Stomach (tissue), 9 donors: ENCODE results near the gene ADAM15. TPM values are rescaled to one million over a fixed set of nuclear protein-coding genes. Genes with fewer than 3 reads are reported as not detected.

Experiments used
- DNase-seq, 2 donors: peaks; one replicate each; pipeline versions ENCODE4 v3.0.0 to v3.0.0-alpha.2; 2013 to 2019
- H3K27ac ChIP-seq, 5 donors: fragments of 200-600 bp in 4 of 5; sonication (generic) in 4 of 5; one replicate each; pipeline ENCODE4 v1.5.1; 2013 to 2019; ENCODE audit warnings: mild to moderate bottlenecking in 1 of 5, moderate library complexity in 1 of 5
- H3K27me3 ChIP-seq, 3 donors: fragments of 200-600 bp; sonication (generic); one replicate each; pipeline ENCODE4 v1.5.1; 2017 to 2019; ENCODE audit warnings: mixed run types in 1 of 3
- H3K36me3 ChIP-seq, 4 donors: fragments of 200-600 bp; sonication (generic); 1 replicate in 3 of 4; 2 replicates in 1 of 4; pipeline ENCODE4 v1.5.1; 2016 to 2019
- H3K4me1 ChIP-seq, 4 donors: fragments of 200-600 bp; sonication (generic); one replicate each; pipeline ENCODE4 v1.5.1; 2016 to 2019
- H3K4me3 ChIP-seq, 4 donors: fragments of 200-600 bp; sonication (generic) in 3 of 4; one replicate each; pipeline ENCODE4 v1.5.1; 2016 to 2019; ENCODE audit warnings: mild to moderate bottlenecking in 1 of 4
- H3K9me3 ChIP-seq, 4 donors: fragments of 200-600 bp; sonication (generic); one replicate each; pipeline ENCODE4 v1.5.1; 2016 to 2019
- CTCF ChIP-seq, 7 experiments: fragments of 450-650 bp in 4 of 7; fragments of 200-600 bp in 3 of 7; sonication (generic) in 3 of 7; IDR thresholded peaks; one replicate each; pipeline ENCODE4 v1.5.1; 2016 to 2019; ENCODE audit warnings: antibody characterized with exemption in 7 of 7, control low read depth in 2 of 7, mild to moderate bottlenecking in 1 of 7
- EP300 ChIP-seq: sonication (generic); formaldehyde crosslinking; IDR thresholded peaks from one replicate; pipeline ENCODE4 v1.6.1; 2017; ENCODE audit warnings: antibody characterized with exemption
- POLR2A ChIP-seq, 4 donors: fragments of 450-650 bp; IDR thresholded peaks; one replicate each; pipeline ENCODE4 v1.6.1; 2016; ENCODE audit warnings: antibody characterized with exemption in 4 of 4, control low read depth in 2 of 4, mild to moderate bottlenecking in 1 of 4, moderate library complexity in 1 of 4
- POLR2AphosphoS5 ChIP-seq, 3 donors: sonication (generic); formaldehyde crosslinking; IDR thresholded peaks; one replicate each; pipeline ENCODE4 v1.6.1; 2016; ENCODE audit warnings: antibody characterized with exemption in 3 of 3
- WGBS, 5 donors: extraction: QIAGEN DNeasy Blood & Tissue Kit in 3 of 5; methylation state at CpG; one replicate each; pipeline versions ENCODE4 v1.1.5 to v1.1.7; 2013 to 2018; 5-methylcytosine and 5-hydroxymethylcytosine counted together
- intact Hi-C: fragments of 100-400 bp; cut with DNase I; formaldehyde crosslinking; loops from one replicate; pipeline ENCODE4 v1.15.1; 2023; ENCODE audit warnings: low total_unique reads
- polyA plus RNA-seq, 3 donors: library from polyadenylated mRNA; stranded (reverse); fragments of 200-250 nt; gene quantifications; one replicate each; pipeline ENCODE4 v1.2.3, GENCODE V29; 2013
- total RNA-seq, 5 donors: library from RNA; depleted of rRNA; stranded (reverse); fragments of >200 nt; gene quantifications; one replicate each; pipeline versions ENCODE4 v1.1.0 to v1.2.3, GENCODE V29; 2014 to 2016
- donor health status: healthy with polysubstance abuse.
- donor health status: Bipolar disorder and iron deficiency.
- donor health status: healthy.

ADAM15 gene
- total and polyA plus RNA-seq, 8 donors, result 56.2 to 335 (median 154) TPM

DNA sequence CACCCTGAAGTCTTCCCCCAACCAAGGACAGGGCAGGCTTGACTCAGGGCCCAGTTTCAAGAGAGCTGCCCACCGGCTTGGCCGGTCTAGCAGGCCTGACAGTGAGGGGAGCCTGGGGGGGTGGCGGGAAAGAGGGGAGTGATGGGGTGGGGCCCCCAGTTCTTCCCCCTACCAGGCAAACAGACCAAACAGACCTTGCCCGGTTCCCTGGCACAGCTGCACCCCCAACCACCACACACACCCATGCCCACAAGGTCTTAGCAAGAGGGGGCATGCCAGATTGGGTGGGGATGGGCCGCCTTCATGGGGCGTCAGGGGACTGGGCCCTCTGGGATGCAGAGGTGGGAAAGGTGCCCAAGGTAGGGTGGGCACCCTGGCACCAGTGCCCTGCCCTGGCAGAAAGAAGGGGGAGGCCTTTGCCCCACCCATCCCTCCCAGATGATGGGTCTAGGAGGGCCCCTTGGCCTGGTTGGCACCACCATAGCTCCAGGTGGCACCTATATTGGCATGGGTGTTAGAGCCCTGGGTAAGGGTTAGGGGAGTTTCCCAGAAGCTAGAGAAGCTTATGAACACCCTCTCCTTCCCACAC lies 39.6 kb upstream of the ADAM15 start:
- Histone ChIP-seq H3K27me3 (no peaks in the 10 kb centered on the region), H3K36me3 (peaks cover 27 to 49% (median 41%) of the 10 kb centered on the region in 4 donors), H3K4me1 (peaks cover 78 to 100% (median 95%) of the 10 kb centered on the region in 4 donors), H3K9me3 (no peaks in the 10 kb centered on the region), H3K27ac (peak overlapping the region; percentile 64 to 100 (median 99)), H3K4me3 (peak overlapping the region in 2 of 4 donors; percentile 42 to 47)
- DNase-seq, result no peak
- intact Hi-C loops, result loop anchor here (10.0 kb wide), 1 partner anchor 47 kb away; the partner anchor contains the start of gene PYGO2
- WGBS, 5 donors, result 60 to 78% (median 67%) methylated on average over 3 to 6 of the region's 6 CpGs
- no peak for TF ChIP-seq EP300
- TF ChIP-seq POLR2A (IDR thresholded peaks at IDR 0.05), result no peak
- TF ChIP-seq POLR2AphosphoS5 (IDR thresholded peaks at IDR 0.05), result no peak
- TF ChIP-seq CTCF (IDR thresholded peaks at IDR 0.05), result no peak

- Histone ChIP-seq H3K36me3 (peaks cover 28 to 53% (median 44%) of the 10 kb centered on the region in 4 donors), H3K4me3 (peak overlapping the region in 1 of 4 donors; percentile 47), H3K9me3 (no peaks in the 10 kb centered on the region), H3K27ac (peak overlapping the region; percentile 64 to 100 (median 99)), H3K4me1 (peaks cover 78 to 100% (median 95%) of the 10 kb centered on the region in 4 donors), H3K27me3 (no peaks in the 10 kb centered on the region)
- TF ChIP-seq POLR2A (IDR thresholded peaks at IDR 0.05), result no peak
- no peak for TF ChIP-seq EP300
- no peak for TF ChIP-seq CTCF (IDR thresholded peaks at IDR 0.05)
- no peak for TF ChIP-seq POLR2AphosphoS5 (IDR thresholded peaks at IDR 0.05)
- WGBS, 5 donors, result 12 to 32% (median 15%) methylated on average over 9 of the region's 9 CpGs
- intact Hi-C loops, result loop anchor here (10.0 kb wide), 1 partner anchor 47 kb away; the partner anchor contains the start of gene PYGO2
- DNase-seq, result peak; percentile 70 to 91
Measured at GRCh38 chr1:155012026-155012546, 39.0 kb upstream of the ADAM15 start.

GRCh38 chr1:155012776-155013602 lies 38.1 kb upstream of the ADAM15 start:
- DNase-seq, result no peak
- Histone ChIP-seq H3K27me3 (no peaks in the 10 kb centered on the region), H3K36me3 (peaks cover 28 to 53% (median 44%) of the 10 kb centered on the region in 4 donors), H3K9me3 (no peaks in the 10 kb centered on the region), H3K27ac (peak overlapping the region; percentile 63 to 100 (median 99)), H3K4me3 (peak overlapping the region in 1 of 4 donors; percentile 47), H3K4me1 (peaks cover 75 to 98% (median 95%) of the 10 kb centered on the region in 4 donors)
- TF ChIP-seq POLR2A (IDR thresholded peaks at IDR 0.05) (no peak), EP300 (no peak), POLR2AphosphoS5 (IDR thresholded peaks at IDR 0.05) (no peak), CTCF (IDR thresholded peaks at IDR 0.05) (no peak)
- WGBS, 5 donors, result 38 to 67% (median 45%) methylated on average over 3 of the region's 3 CpGs
- intact Hi-C loops, result loop anchor here (10.0 kb wide), 1 partner anchor 48 kb away; the partner anchor contains the start of gene PYGO2

GRCh38 chr1:155013632-155014031 lies 37.5 kb upstream of the ADAM15 start:
- intact Hi-C loops, result loop anchor here (10.0 kb wide), 1 partner anchor 49 kb away; the partner anchor contains the start of gene PYGO2
- H3K4me1 ChIP-seq, result peaks cover 73 to 98% (median 96%) of the 10 kb centered on the region in 4 donors
- no peaks in the 10 kb centered on the region for H3K9me3 ChIP-seq
- H3K4me3 ChIP-seq, result peak overlapping the region in 1 of 4 donors; percentile 3
- no peak for TF ChIP-seq CTCF (IDR thresholded peaks at IDR 0.05)
- TF ChIP-seq POLR2AphosphoS5 (IDR thresholded peaks at IDR 0.05), result no peak
- no peak for TF ChIP-seq POLR2A (IDR thresholded peaks at IDR 0.05)
- TF ChIP-seq EP300, result no peak
- DNase-seq, result peak in 1 of 2 donors; percentile 32
- WGBS, 5 donors, result 26 to 39% (median 33%) methylated on average over 6 to 8 of the region's 8 CpGs
- H3K27ac ChIP-seq, result peak overlapping the region; percentile 63 to 100 (median 99)
- H3K36me3 ChIP-seq, result peaks cover 28 to 56% (median 44%) of the 10 kb centered on the region in 4 donors
- no peaks in the 10 kb centered on the region for H3K27me3 ChIP-seq
